IMR-90 (cell line): Measurements from ENCODE around the gene POTEE.
"Not testable (repeated sequence)": the region's sequence is repeated elsewhere in the genome, so short reads cannot be mapped to it uniquely, and the experiment has no call there.

Source experiments
- CHD1 ChIP-seq: IDR thresholded peaks from 2 replicates; pipeline ENCODE4 v1.6.1; 2012; ENCODE audit warnings: low read depth, low read length, improper control_type of control experiment
- MAFK ChIP-seq: IDR thresholded peaks from 2 replicates; pipeline ENCODE4 v1.6.1; 2012; ENCODE audit warnings: low read depth, low read length, improper control_type of control experiment
- MAZ ChIP-seq: IDR thresholded peaks from 2 replicates; pipeline ENCODE4 v1.6.1; 2012; ENCODE audit warnings: low read depth, mild to moderate bottlenecking, low read length, improper control_type of control experiment, moderate library complexity, borderline replicate concordance
- NFE2L2 ChIP-seq: fragments of 150-350 bp; IDR thresholded peaks from 2 replicates; pipeline ENCODE4 v1.6.1; 2016; ENCODE audit warnings: low read depth, mild to moderate bottlenecking, low read length
- POLR2A ChIP-seq: IDR thresholded peaks from 2 replicates; pipeline ENCODE4 v1.6.1; 2012; ENCODE audit warnings: mild to moderate bottlenecking, low read depth, low read length
- RFX5 ChIP-seq: IDR thresholded peaks from 2 replicates; pipeline ENCODE4 v1.8.0; 2012; ENCODE audit warnings: low read depth, mild to moderate bottlenecking, low read length, moderate library complexity
- USF2 ChIP-seq: fragments of 150-350 bp; IDR thresholded peaks from 2 replicates; pipeline ENCODE4 v1.6.1; 2017; ENCODE audit warnings: mild to moderate bottlenecking, antibody characterized with exemption, low read length, low read depth
- TF ChIP-seq, protein P1 (sequence below): conservative IDR thresholded peaks from 2 replicates; pipeline ENCODE4 v1.5.1; 2012; ENCODE audit warnings: mild to moderate bottlenecking, low read depth, low read length, improper control_type of control experiment
- TF ChIP-seq, protein P2 (sequence below): fragments of 150-350 bp; IDR thresholded peaks from 2 replicates; pipeline ENCODE4 v1.6.1; 2016; ENCODE audit warnings: low read depth, mild to moderate bottlenecking, low read length, moderate library complexity, borderline replicate concordance

GRCh38 chr2:131178050-131178449 lies 31.3 kb upstream of the POTEE start:
- TF ChIP-seq, protein P1, sequence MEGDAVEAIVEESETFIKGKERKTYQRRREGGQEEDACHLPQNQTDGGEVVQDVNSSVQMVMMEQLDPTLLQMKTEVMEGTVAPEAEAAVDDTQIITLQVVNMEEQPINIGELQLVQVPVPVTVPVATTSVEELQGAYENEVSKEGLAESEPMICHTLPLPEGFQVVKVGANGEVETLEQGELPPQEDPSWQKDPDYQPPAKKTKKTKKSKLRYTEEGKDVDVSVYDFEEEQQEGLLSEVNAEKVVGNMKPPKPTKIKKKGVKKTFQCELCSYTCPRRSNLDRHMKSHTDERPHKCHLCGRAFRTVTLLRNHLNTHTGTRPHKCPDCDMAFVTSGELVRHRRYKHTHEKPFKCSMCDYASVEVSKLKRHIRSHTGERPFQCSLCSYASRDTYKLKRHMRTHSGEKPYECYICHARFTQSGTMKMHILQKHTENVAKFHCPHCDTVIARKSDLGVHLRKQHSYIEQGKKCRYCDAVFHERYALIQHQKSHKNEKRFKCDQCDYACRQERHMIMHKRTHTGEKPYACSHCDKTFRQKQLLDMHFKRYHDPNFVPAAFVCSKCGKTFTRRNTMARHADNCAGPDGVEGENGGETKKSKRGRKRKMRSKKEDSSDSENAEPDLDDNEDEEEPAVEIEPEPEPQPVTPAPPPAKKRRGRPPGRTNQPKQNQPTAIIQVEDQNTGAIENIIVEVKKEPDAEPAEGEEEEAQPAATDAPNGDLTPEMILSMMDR: not testable (repeated sequence)
- TF ChIP-seq, protein P2, sequence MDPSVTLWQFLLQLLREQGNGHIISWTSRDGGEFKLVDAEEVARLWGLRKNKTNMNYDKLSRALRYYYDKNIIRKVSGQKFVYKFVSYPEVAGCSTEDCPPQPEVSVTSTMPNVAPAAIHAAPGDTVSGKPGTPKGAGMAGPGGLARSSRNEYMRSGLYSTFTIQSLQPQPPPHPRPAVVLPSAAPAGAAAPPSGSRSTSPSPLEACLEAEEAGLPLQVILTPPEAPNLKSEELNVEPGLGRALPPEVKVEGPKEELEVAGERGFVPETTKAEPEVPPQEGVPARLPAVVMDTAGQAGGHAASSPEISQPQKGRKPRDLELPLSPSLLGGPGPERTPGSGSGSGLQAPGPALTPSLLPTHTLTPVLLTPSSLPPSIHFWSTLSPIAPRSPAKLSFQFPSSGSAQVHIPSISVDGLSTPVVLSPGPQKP: not testable (repeated sequence)
- TF ChIP-seq RFX5, MAZ, POLR2A, USF2, NFE2L2, MAFK, CHD1: not testable (repeated sequence)
